GM18517 (cell line): ENCODE data around the gene TMEM151B.
"Not testable (repeated sequence)": the region's sequence is repeated elsewhere in the genome, so short reads cannot be mapped to it uniquely, and the experiment has no call there.

Experiments used
- ATAC-seq: cut with Tn5 transposase; IDR thresholded peaks from one replicate; pipeline ENCODE4 v1.9.1; 2021; ENCODE audit warnings: mild to moderate bottlenecking, moderate library complexity; ENCODE audit not compliant: unreplicated experiment

The TMEM151B gene

DNA sequence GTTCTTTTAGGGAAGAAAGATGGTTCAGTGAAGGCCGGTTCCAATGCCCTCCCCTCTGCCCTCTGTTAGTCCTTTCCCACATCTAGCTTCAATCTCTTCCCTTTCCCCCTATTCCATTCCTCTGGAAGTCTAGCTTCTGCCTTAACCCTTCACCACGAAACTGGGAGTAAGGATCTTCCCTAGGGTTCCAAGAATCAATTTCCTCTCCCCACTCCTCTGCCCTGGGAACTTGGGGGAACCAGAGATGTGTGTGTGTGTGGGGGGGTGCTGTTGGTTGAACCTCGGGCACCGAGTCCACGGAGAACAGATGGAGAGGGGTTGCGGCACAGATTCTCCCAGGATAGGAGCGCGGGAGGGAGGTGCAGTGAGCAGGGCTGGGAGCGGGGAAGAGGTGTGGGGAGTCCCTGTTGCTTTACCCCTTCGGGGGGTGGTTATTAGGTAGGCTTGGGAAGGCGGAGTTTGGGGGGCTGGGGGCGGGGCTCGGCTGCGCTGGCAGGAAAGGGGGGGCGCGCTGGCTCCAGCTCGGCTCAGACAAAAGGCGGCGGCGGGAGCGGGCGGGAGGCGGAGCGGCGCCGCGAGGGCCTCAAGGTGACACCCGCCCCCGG is at the start of gene TMEM151B:
TSS of gene TMEM151B (plus strand) at position 530 of the 605 bp plus-strand sequence. CDS start 293 bp downstream, outside the sequence.
- no peak for ATAC-seq

DNA sequence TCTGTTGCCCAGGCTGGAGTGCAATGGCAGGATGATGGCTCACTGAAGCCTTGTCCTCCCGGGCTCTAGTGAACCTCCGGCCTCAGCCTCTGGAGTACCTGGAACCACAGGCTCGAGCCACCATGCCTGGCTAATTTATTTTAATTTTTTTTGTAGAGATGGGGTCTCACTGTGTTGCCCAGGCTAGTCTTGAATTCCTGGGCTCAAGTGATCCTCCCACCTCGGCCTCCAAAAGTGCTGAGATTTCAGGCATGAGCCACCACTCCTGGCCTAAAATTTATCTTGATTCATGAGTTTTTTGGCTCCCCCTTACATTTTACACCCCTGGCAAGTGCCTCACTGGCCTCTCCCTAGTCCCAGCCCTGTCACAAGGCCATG is 49.3 kb upstream of the TMEM151B start:
- ATAC-seq: no peak

DNA sequence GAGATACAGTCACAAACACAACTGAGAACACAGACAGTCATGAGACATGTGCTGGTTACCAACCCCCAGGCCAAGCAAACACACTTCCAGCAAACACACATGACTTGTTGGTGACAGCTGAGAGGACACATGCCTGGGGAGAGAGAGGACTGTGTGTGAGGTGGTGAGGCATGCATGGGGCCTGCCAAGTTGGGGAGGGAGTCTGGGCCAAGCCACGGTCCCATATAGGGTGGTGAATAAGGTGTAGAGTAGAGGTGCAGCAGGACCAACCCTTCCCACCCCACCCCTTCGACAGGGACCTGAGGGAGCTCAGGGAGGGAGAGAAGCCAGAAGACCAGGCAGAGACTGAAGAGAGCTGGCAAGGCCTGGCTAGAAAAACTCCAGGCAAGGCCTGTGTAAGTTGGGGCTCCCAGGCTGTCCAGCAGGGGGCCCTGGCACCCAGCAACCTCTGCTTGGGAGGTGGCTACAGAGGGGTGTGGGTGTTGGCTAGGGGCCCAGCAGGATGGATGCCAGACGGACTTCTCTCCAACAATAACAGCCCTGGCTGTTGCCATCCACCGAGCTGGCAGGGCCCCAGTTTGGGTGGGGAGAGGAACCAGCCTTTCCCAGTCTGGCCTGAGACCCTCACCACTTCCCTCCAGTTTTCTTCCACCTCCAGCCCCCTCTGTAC is 48.8 kb upstream of the TMEM151B start:
- ATAC-seq: peak; percentile 58

DNA sequence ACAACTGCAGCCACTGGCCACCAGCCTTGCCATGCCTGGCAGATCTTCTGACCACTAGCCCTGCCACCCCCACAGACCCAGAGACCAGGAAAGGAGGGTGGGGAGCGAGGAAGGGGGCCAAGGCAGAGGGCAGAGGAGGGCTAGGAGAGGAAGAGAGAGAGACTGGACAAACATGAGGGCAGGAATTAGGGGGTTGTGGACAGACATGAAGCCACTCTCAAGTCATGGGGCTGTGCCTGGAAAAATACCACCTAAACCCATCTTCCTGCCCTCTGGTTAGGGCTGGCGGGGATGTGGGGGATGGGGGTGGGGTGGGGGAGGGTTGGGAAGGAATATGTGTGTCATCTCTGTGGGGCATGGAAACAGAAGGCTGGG is 48.3 kb upstream of the TMEM151B start:
- ATAC-seq: no peak

DNA sequence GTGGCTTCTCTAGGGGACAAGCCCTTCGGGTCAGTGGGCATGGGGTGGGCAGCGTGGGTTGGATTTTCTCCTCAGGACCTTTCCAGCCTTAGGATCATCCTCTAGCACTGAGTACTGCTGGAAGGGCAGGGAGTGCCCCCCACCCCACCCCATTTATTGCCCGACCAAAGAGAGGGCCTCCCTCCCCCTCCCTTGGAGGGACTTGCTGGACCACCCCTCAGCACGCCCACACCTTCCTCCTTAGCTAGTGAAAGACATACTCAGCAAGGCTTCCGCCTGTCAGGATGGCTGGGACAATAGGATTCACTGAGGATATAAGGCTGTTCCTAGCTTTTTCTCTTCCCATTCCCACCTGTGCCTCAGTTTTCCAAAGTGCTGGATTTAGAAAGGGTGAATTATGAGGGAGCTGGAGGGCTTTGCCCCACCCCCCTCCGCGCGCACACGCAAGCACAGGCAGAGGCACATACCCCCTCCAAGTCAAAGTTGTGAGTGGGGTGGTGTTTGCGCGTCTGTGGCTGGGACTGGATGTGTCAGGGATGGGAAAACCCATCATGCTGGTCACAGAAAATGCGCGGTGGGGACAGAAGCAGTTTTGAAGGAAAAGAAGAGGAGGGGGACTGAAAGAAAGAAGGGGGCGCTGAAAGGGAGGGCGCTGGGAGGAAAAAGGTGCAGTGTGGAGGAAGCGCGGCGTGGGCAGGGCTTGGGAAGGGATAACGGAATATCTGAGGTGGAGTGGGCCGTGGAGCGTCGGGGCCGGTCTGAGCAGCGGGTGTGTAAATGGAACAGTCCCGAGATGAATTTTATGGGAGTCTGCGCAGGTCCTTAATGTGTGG is 47.5 kb upstream of the TMEM151B start:
- ATAC-seq: no peak

DNA sequence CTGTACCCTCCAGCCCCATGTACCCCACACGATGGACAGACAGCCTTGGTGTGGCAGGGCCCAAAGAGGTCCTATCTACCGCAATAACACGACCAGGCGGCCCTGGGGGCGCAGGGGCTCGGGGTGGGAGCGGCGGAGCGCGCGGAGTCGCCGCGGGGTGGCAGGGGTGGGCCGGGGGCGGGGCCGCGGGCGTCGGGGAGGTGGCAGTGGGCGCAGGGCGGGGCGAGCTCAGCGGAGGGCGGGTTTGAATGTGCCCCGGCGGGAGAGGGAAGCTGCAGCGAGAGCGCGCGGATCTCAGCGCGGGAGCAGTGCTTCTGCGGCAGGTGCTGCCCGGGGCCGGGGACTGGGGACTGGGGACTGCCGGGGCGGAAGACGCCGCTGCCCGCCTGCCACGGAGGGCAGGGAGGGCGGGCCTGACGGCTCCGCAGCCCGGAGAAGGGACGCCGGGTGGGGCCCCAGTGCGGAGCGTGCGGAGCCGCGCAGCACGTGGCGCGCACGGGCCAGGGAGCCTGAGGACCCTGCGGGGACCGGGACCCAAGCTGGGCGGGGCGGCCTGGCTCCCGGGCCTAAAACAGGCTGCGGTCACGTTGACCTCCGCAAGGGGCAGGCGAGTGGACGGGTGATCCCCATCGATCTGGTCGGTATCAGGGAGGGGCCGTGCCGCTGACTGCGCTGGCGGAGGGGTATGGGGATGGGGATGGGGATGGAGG is 46.8 kb upstream of the TMEM151B start, which contains the start of gene SLC29A1:
TSS of gene SLC29A1 (plus strand) at position 277 of the 710 bp plus-strand sequence. CDS start 3,719 bp downstream, outside the sequence.
- ATAC-seq: peak; percentile 44

DNA sequence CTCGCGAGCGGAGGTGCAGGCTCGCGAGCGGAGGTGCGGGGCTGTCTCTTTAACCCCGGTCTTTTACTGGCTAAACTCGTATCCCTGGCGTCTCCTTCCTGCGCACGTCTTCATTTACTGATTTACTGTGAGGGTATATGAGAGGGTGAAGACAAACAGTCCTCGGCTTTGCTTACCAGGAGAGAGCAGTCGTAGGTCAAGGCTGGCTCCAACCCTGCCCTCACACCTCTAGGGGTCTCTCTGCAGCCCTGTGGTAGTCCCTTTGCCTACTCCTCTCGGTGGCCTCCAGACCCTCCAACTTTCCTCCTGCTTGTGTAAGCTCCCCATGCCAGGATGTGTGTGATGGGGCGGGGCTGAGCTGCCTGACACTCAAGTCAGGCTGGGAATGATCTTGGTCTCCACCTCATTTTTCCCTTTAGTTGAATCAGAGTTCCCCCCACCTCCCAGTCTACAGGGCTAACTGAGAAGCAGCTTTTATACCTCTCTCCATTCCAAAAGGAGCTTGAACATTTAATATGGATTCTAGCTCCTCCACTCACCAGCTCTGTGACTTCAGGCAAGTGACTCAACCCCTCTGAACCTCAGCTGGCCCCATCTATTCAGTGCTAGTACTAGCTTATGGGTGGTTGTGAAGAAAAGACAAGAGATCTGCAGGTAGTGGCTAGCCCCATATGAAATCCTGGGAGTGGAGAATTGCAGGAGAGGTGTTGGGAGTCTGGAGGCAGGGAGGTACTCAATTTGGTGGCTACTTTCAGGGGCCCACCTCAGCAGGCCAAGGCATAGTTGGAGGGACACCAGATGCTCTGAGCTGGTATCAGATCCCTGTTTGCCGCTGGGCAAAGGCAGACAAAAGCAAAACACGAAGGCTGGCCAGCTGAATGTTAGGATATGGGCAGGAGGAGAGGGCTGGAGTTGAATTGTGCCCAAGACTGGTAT is 46.0 kb upstream of the TMEM151B start:
- peak; percentile 6 for ATAC-seq

DNA sequence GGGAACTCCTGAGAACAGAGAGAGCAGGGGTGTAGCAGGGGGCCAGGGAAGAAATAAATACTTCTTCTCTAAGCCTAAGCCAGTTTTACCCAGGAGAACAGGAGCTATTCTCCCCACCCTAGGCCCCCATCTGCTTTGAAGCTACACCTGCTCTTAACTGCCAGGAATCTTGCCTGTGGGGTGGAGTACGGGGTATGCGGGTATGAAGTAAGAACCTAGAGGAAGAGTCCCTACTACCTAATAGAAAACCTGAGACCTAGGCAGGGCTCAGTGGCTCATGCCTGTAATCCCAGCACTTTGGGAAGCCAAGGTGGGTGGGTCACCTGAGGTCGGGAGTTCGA is 45.3 kb upstream of the TMEM151B start:
- ATAC-seq: no peak

DNA sequence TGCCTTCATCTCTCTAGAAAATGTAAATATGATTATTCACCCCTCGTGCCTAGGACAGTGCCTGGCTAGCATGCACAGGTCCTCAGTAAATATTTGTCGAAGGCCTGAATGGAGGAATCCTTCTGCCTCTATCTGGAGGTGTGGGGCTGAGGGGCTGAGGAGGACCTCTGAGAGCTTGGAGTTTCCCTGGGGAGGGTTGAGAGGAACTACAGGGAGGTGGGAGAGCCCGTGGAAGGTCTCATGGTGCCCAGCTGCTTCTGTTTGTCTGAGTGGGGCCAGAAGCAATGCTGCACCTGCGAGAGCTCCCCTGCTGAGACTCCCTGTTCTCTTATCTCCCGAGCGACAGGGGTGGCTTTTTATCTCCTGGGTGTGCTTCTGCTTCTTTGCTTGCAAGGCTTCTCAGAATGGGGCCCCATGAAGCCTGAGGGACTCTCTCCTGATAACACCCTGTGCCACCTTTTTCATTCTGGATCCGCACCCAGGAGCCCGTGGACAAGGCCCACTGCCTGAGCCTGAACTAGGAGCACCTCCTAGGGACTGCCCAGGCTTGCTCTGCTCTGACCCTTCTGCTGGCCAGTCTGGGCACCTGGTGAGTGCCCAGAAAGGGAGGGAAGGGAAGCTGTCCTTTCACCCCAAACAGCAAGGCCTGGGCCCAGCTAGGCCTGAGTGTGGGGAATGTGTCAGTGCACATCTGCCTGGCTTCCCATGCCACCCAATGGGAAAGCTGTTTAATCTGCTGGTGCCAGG is 44.5 kb upstream of the TMEM151B start:
- ATAC-seq: no peak

DNA sequence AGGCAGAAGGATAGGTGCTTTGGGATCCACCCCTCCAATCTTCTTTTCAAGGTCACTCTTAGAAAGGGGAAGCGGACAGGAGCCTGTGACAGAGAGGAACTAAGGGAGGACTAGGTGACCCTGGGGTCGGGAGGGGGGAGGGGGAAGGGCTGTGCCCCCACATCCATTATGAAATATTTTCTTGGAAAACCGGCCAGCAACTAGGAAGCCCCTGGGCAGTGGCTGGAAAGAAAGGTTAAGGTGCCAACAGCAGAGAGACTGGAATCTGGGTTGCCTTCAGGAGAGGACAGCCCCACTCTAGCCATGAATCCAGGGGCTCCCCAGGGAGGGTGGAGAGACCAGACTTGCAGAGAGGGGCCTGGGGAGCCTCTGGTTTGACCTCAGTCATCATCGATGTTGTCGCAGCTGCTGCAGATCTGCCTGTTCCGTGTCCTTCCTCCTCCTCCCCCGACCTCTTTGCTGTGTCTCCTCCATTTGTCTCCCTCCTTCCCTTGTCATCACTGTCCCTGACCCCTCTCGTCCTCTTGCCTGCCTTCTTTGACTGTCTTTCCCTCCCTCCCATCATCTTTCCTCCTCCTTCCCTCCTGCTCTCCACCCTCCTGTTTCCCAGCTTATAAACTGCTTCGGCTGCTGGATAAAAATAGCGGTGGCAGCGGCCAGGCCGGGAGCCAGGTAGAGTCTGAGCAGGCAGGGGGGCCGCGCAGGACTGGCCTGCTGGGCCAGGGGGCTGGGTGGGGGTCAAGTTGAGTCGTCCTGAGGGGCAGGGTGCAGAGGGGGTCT is 43.7 kb upstream of the TMEM151B start:
- no peak for ATAC-seq

DNA sequence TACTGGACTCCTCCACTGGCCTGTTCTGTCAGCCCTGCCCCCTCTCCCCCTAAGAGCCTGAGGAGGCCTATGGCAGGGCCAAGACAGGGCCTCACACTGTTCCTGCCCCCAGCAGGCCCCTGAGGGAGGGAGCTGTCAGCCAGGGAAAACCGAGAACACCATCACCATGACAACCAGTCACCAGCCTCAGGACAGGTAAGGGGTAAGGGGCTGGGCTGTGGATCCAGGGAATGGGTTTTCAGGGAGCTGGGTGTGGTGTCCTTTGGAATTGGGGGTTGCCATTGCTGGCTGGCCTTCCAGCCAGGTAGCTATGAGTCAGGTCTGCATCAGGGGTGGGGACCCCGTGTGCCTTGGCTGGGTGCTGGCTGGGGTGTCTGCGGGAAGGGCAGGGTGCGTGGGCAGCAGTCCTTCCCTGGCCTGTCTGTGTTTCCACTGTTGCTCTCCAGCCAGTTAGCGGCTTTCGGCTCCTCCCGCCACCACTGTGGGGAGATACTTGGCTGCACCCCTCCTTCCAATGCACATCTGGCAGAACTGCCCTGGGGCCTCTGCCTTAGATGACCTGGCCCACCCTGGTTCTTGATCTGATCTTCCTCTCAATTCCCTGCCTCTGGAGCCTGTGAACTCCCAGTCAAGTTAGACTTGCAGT is 43.0 kb upstream of the TMEM151B start:
- ATAC-seq: no peak

DNA sequence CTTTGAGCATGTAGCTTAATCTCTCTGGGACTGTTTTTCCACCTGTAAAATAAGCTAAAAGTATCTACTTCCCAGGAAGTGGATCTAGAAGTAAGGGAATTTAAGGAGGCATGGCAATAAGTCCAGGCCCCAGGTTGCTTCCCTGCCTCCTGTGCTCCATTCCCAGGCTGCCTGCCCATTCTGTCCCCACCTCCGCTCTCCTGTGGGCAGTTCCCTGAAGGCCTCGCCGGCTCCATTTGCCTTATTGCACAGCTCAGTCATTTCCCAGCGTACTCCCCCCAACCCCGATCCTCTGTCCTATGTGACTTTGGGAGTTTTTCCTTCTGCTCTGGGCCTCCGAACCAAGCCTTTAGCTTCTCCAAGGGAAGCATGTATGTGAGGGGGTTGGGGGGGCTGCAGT is 42.2 kb upstream of the TMEM151B start:
- no peak for ATAC-seq

DNA sequence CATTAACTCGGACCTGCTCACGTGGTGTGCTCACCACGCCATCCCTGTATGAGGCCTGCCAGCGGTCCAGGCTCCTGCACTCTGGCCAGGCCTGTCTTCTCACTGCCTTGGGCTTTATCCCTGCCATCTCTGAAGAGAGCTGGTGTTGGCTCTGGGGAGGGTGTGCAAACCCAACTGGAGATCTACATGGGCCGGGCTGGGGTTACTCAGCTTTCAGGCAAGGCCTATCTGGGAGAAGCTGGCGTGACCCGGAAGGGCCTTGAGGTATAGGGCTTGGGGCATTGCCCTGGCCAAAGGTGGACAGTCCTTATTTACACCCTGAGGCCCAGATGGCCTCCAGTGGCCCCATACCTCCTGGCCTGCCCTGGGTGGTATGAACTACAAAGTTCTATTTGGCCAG is 41.8 kb upstream of the TMEM151B start:
- no peak for ATAC-seq

DNA sequence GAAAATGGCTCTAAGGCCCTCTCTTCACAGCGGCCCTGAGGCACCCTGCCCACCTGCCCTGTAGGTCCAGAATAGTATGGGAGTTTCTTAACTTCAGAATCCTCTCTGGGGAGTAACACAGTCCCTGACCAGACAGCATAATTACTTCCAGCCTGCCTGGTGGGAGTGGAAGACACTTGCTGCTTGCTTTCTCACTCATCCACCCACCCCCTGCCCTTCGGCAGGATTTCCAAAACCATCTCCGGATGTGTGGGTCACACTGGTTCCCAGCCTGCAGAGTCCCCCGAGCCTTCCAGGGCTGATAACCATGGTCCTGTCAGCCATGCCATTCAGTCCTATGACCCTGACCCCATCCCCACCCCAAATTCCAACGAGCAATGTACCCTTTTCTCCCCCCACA is 41.4 kb upstream of the TMEM151B start:
- ATAC-seq: no peak

DNA sequence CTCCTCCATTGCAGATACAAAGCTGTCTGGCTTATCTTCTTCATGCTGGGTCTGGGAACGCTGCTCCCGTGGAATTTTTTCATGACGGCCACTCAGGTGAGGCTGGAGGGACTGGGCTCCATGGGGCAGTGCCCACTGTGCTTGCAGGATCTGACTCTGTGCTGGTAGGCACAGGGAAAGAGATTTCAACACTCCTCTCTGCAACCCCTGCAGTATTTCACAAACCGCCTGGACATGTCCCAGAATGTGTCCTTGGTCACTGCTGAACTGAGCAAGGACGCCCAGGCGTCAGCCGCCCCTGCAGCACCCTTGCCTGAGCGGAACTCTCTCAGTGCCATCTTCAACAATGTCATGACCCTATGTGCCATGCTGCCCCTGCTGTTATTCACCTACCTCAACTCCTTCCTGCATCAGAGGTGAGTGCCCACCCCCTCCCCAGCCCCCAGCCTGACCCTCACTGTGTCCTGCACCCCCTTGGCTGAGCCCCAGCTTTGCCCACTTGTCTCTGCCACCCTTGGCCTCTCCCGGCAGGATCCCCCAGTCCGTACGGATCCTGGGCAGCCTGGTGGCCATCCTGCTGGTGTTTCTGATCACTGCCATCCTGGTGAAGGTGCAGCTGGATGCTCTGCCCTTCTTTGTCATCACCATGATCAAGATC is 40.7 kb upstream of the TMEM151B start:
- ATAC-seq: no peak

DNA sequence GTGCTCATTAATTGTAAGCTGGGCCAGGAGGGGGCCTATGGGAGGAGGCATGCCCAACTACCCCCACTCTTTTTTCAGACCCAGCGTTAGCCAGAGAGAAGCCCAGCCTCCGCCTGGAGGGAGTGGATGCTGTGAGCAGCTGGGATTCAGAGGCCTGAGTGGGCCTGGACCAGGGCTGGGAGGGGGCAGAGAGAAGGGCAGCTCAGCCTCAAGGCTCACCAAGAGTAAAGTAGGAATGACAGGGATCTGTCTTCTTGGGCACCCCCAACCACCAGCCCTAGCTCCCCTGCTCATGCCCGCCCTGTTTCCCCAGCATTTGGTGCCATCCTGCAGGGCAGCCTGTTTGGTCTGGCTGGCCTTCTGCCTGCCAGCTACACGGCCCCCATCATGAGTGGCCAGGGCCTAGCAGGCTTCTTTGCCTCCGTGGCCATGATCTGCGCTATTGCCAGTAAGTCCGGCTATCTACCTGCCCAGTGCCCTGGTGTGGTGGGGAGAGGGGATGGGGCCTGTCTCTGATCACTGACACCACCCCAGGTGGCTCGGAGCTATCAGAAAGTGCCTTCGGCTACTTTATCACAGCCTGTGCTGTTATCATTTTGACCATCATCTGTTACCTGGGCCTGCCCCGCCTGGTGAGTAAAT is 40.1 kb upstream of the TMEM151B start:
- ATAC-seq: no peak

DNA sequence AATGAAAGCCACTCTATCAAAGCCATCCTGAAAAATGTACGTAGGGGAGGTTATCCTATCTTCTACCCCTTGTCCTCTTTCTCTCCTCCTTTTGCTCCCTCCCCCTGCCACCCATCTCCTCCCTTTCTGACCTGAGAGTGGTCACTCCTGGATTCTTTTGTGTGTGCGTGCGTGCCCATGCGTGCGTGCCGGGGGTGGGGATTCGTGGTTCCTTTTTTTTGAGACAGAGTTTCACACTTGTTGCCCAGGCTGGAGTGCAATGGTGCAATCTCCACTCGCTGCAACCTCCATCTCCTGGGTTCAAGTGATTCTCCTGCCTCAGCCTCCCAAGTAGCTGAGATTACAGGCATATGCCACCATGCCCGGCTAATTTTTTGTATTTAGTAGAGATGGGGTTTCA is 38.8 kb upstream of the TMEM151B start:
- ATAC-seq: not testable (repeated sequence)
